CD4-positive, alpha-beta T cell treated with Interleukin-6 at 100 ng/mL for 8 hours (primary cell): ENCODE results near the gene STAT4.
A peak's percentile ranks its signal among the peaks of the same experiment; 100 is the strongest.

Experiments
- DNase-seq: peaks from one replicate; pipeline ENCODE4 v3.0.0-alpha.2; 2020; ENCODE audit warnings: mixed read lengths, low spot score

Gene STAT4

GRCh38 chr2:191145769-191146471 lies 4.9 kb downstream of the STAT4 start:
- DNase-seq, result no peak

GRCh38 chr2:191144217-191144616 lies 6.6 kb downstream of the STAT4 start:
- DNase-seq, result no peak

GRCh38 chr2:191143791-191144190 lies 7.0 kb downstream of the STAT4 start:
- DNase-seq, result no peak

- no peak for DNase-seq
Measured at GRCh38 chr2:191128911-191129304, 21.9 kb downstream of the STAT4 start.

GRCh38 chr2:191128172-191128910 lies 22.5 kb downstream of the STAT4 start:
- DNase-seq, result no peak

GRCh38 chr2:191127235-191127634 lies 23.6 kb downstream of the STAT4 start:
- DNase-seq, result no peak

- peak; percentile 33 for DNase-seq
Measured at GRCh38 chr2:191126386-191127085, 24.3 kb downstream of the STAT4 start.

- no peak for DNase-seq
Measured at GRCh38 chr2:191125646-191126045, 25.1 kb downstream of the STAT4 start.

- no peak for DNase-seq
Measured at GRCh38 chr2:191122638-191123294, 28.0 kb downstream of the STAT4 start.

- no peak for DNase-seq
Measured at GRCh38 chr2:191117341-191117740, 33.5 kb downstream of the STAT4 start.

GRCh38 chr2:191115804-191116203 lies 35.0 kb downstream of the STAT4 start:
- no peak for DNase-seq

GRCh38 chr2:191115391-191115790 lies 35.4 kb downstream of the STAT4 start:
- DNase-seq, result peak; percentile 68

GRCh38 chr2:191114403-191114886 lies 36.3 kb downstream of the STAT4 start:
- DNase-seq, result peak; percentile 51

- DNase-seq, result no peak
Measured at GRCh38 chr2:191113761-191114160, 37.0 kb downstream of the STAT4 start.

GRCh38 chr2:191112448-191112901 lies 38.3 kb downstream of the STAT4 start:
- no peak for DNase-seq

GRCh38 chr2:191109888-191110287 lies 40.9 kb downstream of the STAT4 start:
- DNase-seq, result no peak

- no peak for DNase-seq
Measured at GRCh38 chr2:191108331-191108730, 42.5 kb downstream of the STAT4 start.

GRCh38 chr2:191105082-191105481 lies 45.7 kb downstream of the STAT4 start:
- DNase-seq, result no peak

- DNase-seq, result no peak
Measured at GRCh38 chr2:191103774-191104173, 47.0 kb downstream of the STAT4 start.

- no peak for DNase-seq
Measured at GRCh38 chr2:191100216-191100615, 50.6 kb downstream of the STAT4 start.

GRCh38 chr2:191087311-191087710 lies 63.5 kb downstream of the STAT4 start:
- no peak for DNase-seq

GRCh38 chr2:191086706-191087105 lies 64.1 kb downstream of the STAT4 start:
- no peak for DNase-seq
